ENCODE measurements around the gene FLOT1.

FLOT1 gene

DNA sequence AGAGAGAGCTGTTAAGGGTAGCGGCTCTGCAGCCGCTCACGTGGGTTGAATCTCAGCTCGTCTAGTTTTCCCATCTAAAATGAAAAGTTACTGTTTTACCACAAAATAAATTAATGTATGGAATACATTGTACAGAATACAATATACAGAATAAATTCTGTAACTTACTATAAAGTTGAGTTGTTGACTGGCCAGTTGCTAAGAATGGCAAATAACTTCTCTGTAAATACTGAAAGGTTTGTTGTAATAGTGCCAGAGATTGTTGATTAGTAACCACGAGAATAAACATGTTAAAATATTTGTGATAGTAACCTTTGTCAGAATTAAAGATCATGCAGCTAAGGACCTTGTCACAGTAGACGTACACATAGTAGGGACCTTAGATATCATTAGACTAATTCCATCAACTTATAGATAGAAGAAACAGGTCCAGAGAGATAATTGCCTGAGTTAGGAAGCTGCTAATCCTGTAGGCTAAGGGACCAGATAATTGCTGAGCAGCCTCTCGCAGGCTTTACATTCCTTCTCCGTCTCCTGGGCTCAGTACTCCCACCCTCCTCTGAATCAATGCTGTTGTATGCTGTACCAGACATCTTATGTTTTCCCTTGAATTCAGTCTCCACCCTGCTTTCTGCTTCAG lies 51.2 kb downstream of the FLOT1 start:
- FAIRE-seq = no peak

DNA sequence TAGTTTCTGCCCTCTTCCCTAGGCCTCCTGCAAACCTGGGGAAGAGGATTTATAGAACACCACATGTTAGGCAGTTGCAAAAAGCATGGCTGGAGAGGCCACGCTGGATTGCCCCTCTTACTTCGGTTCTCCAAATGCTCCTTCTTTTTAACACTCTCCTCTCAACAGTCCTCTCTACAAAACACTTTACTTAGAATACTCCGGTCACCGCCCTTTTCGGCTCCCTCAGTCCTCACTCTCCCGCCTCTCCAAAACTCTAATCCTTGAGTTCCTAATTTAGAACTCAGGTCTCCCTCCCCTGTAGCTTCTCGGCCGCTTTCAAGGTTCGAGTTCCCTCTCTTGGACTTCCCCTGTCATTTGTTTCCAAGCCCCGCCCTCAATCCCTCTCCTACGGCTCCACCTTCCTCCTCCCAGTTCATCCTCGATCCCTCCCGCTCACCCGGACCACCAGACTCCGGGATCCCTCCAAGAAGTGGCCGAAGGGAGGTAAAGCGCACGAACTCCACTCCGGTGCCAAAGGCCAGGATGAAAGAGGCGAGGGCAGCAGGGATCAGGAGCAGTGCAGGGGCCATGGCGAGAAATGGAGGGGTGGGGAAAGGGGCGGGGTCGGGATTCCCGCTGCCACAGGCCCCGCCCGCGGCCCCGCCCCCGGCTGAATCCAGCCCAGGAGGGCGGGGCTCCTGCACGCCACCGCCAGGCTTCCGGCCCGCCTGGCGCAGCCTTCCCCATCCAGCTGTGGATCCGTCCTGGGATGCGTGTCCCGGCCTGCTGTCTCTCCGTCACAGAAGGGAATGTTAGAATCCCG lies 51.9 kb downstream of the FLOT1 start, which contains the start of gene NRM:
NRM (minus strand) TSS at position 582 of the 805 bp plus-strand sequence; CDS start at position 572, 10 bp downstream.
- FAIRE-seq = no peak

DNA sequence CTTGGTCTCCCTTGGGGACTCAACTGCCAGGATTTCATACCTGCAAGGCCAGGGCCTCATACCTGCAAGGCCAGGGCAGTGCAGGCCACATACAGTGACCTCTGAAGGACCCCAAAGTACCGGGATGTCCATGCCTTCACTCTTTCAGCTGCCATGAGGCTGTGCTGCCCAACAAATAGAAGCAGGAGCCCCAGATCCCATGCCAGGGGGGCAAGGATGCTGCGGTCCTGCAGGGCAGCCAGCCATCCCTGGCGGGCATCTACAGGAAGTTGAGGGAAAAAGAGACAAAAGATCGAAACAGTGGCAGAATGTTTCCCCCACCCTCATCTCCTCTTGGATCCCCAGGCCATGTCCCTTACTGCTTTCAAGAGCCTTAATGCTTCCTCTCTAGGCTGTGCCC lies 52.5 kb downstream of the FLOT1 start:
- no peak for FAIRE-seq

DNA sequence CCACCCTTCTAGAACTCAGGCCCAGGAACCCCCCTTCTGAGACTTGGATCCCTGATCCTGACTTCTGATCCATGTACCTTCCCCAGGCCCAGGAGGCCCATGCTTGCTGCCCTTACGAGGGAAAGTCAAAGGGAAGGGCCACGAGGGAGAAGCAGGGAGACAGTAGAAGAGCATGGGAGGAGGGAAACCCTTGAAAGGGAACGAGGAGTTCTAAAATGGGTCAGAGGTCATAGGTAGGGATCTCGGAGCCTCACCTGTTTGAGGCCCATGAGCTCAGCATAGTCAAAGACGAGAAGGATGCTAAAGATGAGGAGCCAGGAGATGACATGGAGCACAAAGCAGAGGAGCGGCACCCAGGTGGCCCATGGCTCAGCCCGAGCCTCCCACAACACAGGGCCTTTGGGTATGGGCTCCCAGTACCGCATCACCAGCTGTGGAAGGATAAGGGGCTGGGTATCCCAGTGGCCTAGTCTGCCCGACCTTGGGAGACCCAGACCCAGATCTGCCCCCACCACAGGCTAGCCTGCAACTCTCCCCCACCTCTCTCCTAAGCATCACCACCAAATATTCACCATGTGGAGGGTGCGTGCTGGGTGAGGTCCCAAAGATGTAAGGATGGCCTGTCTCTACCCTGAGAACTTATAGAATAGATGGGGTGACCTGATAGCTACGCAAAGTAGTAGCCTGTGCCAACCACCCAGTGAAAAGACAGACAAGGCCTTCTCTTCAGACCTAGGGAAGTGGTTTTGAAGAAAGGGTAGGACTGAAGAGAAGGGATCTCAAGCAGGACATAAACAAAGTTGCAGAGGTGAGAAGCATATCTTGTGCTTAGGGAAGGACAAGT lies 53.2 kb downstream of the FLOT1 start:
- no peak for FAIRE-seq

DNA sequence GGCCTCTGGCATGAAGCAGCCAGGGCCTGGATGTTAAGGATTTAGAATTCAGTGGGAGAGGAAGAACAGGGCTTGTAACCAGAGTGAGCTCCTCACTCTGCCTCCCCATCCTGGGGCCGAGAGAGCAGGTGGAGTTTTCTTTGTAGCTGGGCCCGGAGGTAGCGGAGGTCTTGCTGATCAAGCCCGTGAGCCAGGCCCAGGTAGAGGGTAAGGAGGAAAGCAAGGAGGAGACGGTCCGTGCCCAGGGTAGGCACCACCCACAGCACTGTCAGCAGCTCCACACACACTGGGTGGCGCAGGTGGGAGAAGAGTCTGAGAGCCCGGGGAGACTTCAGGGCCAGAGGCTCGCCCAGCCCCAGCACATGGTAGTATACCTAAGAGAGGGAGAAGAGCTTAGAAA lies 53.9 kb downstream of the FLOT1 start:
- no peak for FAIRE-seq

DNA sequence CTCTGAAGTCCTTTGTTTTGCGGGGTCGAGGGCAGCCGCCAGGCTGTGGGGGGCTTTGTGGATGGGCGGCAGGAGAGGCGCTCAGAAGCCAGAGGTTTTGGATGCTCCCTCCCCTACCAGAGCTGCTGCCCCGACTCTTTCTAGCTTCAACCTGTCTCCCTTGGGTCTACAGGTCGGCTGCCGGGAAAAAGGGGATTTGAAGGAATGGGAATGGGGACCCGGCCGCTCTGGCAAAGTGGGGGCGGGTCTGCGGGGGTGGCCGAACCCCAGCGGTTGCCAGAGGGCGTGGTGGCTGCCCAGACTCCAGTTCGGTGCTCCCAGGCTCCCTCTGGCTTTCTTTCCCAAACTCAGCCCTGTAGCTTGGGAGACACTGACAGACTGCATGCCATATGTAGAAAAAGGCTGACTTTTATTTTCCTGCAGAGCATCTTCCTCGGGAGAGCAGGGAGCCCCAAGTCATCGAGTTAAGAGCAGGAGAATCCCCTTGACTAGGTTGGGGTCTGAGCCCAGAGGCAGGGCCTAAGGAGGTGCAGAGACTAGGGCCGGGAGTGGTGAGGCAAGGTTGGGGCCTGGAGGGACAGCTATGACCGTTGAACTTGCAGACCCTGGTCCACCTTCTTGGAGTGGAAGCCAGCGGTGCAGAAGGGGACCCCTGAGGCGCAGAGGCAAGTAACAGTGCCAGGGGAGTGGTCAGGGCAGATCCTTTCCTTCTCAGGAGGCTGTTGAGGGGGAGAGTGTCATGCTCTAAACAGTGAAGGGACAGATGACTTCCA lies 54.6 kb downstream of the FLOT1 start:
- no peak for FAIRE-seq

DNA sequence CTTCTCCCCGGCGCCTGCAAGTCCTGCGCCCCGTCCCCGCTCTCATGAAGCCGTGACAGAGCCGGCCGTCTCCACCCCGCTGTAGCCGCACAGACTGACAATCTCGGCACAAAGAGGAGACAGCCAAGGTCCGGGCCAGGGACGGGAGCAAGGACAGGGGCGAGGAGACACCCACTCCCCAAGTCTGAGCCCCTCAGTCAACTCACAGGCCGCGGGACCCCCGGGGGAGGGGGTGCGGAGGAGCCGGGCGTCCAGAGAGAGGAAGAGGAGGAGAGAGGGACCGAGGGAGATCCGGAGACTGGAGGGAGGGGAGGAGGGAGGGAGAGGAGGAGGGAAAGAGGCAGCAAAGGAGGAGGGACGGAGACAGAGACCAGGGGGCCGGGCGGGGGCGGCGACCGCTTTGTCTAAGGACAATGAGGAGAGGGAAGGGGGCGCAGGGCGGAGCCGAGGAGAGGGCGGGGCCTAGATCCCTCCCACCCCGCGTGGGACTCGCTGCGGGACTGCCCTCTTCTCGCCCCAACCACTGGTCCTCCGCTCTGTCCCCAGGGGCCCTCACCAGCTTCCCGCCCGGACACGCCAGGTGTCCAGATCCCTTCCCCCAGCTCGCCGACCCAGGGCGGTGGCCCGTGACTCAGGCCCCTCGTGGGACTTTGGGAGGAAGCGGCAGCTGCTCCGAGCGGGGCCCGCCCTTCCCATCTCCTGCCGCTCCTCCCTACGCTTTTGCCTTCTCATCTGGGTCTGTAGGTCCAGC lies 55.4 kb downstream of the FLOT1 start:
- no peak for FAIRE-seq

DNA sequence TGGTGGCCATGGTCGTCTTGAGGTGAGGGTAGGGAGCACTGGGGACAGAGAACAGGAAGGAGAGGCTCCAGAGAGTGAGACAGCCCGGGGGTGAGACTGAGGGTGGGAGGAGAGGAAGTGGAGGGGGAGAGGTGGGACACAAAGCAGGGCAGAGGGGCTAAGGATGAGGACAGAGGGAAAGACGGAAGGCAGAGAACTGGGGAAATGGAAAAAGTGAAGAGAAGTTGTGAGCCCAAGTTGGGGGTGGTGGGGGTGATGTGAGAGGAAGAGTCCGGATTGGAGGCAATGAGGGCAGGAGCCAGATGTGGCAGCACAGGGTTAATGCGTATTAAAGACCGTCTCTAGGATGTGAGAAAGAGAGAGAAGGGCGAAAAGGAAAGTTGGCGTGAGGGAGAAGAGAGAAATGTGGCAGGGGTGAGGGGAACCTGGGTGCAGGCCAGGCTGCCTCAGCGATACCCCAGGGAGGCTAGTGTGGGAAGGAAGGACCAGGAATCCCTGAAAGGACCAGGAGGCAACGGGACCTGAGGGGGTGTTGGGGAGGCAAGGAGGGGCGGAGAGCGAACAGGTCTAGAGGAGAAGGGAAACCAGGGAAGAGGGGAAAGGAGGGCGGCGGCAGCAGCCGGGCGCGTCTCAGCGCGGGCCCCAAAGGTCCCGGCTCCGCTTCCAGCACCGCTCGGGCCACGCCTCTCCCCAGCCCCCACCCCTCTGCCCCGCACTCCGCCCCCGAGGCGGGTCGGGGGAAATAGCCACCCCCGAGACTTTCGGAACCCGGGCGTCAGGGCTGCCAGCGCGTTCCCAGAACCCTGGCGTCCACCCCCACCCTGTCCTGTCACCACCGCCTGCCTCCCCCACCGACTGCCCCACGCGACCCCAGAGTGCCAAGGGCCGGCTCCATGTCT lies 56.2 kb downstream of the FLOT1 start, which contains the start of gene PPP1R18:
PPP1R18 (minus strand) TSS at position 637 of the 899 bp plus-strand sequence; CDS start at position 10, 627 bp downstream.
- FAIRE-seq = no peak

DNA sequence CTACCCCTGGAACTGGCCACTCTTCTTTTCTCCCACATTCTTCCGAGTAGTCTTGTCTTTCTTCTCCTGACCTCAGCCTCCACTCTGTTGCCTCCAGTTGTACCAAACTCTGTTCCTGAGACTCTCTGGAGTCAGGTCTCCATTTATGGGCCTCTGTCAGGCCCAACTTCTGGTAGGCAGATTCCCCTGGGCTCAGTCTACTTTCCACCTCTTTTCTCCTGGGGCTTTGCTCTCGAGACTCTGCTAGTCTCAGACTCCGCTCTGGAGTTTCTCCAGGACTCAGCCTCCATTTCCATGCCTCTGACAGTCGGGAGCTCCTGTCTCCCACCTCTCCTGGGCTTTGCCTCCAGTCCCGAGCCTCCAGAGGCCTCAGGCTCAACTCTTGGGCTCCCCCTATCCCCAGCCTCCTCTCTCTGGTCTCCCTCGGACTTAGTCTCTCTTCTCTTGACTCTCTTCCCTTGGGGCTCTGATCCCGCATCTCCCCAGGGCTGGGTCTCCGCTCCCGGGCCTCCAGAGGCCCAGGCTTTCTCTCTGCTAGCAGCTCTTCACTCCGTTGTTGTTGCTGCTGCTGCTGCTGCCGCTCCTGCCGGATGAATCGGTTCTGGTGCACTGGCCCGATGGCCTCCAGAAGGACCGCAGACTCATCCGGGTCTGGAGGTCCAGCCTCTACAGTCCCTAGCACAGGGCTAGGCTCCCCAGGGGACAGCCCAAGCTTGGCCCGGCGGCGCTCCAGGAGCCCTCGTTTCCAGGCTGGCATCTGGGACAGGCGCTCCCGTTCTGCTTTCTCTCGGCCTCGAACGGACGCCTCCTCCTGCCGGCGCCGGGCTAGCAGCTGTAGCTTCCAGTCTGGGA lies 57.1 kb downstream of the FLOT1 start:
- FAIRE-seq = no peak

DNA sequence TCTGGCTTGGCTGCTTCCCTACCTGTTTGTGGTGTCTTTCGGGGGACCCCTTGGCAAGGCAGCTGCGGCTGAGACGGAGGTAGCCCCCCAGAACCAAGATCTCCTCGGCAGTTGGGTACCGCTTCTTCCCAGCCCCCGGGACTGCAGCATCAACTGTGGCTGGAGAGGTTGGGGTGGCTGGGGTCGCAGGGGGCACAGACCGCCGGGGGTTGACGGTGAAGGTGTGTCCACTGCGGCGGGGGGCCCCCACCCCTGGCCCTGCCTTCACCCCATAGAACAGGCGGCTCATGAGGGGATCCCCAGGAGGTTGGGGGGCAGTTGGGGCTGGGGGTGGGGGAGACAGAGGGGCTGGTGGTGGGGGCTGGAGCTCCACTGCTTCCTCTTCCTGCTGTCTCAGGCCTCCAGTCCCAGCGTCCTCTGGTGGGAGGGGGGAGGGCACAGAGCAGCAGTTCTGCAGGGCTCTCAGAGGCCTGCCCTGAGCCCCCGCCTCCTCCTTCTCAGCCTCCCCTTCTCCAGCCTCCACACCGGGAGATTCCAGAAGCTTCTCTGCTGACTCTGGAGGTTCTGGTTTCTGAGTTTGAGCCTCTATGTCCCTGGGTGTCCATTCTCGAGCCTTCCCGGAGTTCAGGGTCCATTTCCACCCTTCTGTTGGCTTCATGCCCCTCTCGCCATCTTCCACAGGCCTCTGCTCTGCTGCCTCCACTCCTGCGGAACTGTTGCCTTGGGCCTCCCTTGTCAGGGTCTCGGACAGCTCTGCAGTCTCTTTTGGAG lies 57.9 kb downstream of the FLOT1 start:
- no peak for FAIRE-seq

DNA sequence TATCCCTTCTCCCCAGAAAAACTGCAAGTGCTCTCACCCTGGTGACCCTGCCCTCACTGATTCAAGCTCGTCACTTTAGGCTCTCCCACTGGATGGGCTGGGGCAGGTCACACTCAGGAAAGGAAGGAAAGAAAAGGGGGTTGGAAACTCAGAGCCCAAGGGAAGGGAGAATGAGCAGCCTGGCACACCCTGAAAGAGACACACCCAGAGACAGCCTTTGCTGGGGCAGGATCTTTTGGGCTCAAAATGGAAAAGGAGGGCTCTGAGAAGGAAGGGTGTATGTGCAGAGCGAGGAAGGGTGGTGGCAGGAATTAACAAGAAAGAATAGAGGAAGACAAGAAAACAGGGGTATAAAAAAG lies 58.5 kb downstream of the FLOT1 start:
- no peak for FAIRE-seq

DNA sequence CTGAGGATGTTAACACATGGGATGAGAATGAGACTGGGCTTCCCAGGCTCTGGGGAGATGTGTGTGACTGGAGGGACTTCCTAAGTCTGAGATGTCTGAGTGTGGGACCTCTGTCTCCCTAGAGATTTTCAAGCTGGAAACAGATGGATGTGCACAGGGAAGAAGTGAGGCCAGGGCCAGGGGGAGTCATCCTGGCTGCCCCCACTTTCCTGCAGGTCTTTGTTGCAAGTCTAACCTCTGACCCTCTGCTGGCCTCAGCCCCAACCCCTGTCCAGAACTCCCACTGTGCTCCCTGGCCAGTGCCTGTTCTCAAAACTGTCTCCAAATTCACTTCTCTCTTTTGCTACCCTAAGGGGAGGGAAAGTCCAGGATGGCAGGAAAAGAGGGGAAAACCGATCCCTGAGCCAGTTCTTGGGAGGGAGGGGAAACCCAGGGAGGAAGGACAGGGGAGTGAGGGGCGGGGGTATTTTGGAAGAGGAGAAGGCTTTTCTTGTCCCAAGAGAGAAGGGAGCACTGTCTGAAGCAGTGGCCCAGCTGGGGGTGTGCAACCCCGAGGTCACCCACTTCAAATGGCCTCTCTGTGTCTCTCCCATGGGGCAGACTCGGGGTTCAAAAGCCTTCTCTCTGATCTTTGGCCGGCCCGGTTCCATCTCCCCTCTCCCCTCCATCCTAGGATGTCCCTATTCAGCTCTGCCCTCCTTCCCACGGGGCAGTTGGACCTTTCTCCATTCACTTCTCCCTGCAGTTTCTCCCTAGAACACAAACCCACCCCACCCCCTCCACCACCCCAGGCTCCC lies 59.1 kb downstream of the FLOT1 start:
- FAIRE-seq = no peak

DNA sequence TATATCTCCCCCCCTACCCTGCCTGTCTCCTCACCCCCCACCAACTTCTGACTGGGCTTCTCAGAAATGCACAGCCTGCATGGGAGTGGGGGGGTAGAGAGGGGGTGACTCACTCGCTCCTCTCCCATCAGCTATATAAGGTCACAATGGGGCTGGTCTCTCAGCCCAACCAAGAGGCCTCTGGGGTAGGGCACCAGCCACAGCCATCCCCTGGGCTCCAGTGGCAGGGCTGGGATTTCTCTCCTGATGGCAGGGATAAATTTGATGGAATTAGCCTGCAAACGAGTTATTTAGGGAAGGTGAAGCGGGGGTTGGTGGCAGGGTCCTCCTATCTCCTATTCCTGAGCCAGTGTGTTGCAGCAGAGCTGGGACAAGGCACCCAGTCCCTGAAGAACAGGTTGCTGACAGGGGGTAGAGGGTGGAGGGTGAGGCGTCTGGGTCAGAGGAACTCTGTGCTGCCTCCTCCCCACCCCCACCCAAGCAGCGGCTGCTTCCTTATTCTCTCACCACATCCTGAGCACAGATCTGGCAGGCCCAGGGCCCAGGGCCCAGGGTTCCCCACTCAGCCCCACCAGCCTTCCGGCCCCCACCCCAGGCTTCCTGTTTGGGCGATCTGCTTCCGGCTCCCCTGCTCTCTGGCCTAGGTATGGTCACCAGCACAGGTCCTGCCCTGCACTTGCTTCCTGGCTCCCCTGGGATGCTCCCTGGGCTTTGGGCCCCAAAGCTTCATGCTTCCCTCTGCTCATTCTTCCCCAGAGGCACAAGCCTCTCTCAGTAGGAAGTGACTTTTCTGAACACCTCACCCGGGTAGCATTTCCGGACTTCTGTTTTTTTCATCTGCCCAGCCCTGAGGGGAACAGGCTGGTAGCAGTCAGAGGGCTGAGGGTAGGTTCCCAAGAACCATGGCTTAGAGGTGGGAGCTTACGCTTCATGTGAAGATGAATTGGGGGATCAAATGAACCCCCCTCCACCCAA lies 60.1 kb downstream of the FLOT1 start:
- FAIRE-seq = no peak

DNA sequence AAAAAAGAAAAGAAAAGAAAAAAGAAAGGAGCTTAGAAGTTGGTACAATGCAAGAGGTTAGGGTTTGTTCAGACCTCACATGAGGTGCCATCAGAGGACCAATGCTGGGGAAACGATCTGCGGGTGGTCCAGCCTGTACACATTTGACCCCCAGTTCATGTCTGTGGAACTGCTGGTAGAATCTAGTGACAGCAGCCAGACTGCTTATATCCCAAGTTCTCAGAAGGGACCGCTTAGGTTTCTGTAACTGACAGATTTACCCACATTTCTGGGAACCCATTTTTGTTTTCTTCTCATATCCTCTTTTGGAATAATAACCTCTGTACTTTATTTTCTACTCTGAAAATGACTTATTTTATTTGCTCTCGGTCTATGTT lies 60.7 kb downstream of the FLOT1 start:
- no peak for FAIRE-seq

DNA sequence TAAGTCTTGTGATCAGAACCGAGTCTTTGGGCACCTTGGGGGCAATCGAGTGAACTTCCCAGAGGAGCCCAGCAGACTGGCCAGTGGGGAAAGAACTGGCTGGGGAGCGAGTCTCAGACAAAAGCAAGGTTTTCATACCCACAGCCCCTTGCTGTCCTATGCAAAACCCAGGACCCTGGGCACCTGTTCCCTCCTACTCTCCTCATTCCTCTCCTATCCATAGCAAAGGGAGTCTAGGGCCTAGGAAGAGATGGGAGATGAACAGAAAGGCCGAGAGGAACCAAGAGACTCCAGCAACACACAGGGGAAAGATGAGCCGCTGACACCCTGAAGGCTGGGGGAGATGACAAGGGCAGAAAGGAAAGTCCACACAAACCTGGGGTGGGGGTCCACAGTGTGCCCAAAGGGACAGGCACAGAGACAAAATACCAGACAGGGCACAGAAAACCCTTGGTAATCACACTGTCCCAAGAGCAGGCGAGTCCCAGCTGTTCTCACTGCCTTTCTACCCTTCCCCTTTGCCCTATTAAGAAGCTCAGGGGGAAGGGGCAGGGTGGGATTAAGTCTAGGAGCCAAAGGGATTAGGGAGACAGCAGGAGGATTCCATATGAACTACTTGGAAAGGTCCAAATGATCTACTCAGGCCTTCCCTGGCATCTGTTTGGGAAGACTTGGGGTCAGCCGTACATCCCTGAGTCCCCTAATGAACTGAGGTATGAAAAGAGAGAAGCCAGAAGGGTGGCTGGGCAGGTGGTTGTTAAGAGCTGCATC lies 62.5 kb downstream of the FLOT1 start:
- FAIRE-seq = no peak

Measured in islet of Langerhans (tissue), 1 donor.